Mammary epithelial cell (primary cell): ENCODE results near the gene C11orf68.

Source experiments
- EZH2 ChIP-seq: IDR thresholded peaks from 2 replicates; pipeline ENCODE4 v1.6.1; 2012; ENCODE audit warnings: low read length, inconsistent platforms, borderline replicate concordance
- TF ChIP-seq, protein P1 (sequence below), 2 donors: IDR thresholded peaks in 1 of 2; conservative IDR thresholded peaks in 1 of 2; 2 replicates each; pipeline ENCODE4 v1.5.1; 2011 to 2012; ENCODE audit warnings: inconsistent platforms in 2 of 2, low read length in 2 of 2, mild to moderate bottlenecking in 2 of 2, control low read depth in 1 of 2, low read depth in 1 of 2; ENCODE audit not compliant: insufficient read depth in 1 of 2; ENCODE audit errors: extremely low read depth in 1 of 2

DNA sequence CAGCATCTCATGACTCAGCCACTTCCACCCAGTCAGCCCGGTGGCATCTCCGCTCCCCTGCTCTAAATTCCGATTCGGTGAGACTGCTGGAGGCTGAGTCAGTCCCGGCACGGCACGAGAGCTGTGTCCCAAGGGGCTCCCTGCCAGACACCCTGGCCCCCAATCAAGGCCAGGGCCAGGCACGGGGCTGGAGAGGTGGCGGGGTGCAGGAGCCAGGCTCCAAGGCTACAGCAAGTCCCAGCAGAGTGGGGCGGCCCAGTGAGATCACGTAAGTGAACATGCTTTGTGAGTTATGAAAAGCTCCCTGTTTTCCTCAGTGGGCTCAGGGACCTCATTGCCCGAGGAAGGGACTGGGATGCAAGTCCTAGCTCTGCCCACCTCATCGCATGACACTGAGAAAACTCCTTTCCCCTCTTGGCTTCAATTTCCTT lies 3.0 kb downstream of the C11orf68 start:
- TF ChIP-seq, protein P1, sequence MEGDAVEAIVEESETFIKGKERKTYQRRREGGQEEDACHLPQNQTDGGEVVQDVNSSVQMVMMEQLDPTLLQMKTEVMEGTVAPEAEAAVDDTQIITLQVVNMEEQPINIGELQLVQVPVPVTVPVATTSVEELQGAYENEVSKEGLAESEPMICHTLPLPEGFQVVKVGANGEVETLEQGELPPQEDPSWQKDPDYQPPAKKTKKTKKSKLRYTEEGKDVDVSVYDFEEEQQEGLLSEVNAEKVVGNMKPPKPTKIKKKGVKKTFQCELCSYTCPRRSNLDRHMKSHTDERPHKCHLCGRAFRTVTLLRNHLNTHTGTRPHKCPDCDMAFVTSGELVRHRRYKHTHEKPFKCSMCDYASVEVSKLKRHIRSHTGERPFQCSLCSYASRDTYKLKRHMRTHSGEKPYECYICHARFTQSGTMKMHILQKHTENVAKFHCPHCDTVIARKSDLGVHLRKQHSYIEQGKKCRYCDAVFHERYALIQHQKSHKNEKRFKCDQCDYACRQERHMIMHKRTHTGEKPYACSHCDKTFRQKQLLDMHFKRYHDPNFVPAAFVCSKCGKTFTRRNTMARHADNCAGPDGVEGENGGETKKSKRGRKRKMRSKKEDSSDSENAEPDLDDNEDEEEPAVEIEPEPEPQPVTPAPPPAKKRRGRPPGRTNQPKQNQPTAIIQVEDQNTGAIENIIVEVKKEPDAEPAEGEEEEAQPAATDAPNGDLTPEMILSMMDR (conservative IDR thresholded peaks at IDR 0.05 in 1 of 2, IDR thresholded peaks at IDR 0.05 in 1 of 2; ENCODE audit: extremely low read depth in 1 of 2, insufficient read depth in 1 of 2, low read depth in 1 of 2, low read length in 2 of 2): no peak
- no peak for TF ChIP-seq EZH2
